Muscle of arm (tissue), 12 donors: Measurements from ENCODE around the gene LPAR3. TPM values are rescaled to one million over a fixed set of nuclear protein-coding genes. Genes with fewer than 3 reads are reported as not detected.

Source experiments
- DNase-seq: peaks from one replicate; pipeline ENCODE4 v3.0.0-alpha.2; 2013
- polyA plus RNA-seq, 12 donors: library from polyadenylated mRNA; unstranded; fragments of 120-200 nt; gene quantifications; one replicate each; pipeline ENCODE4 v1.2.1, GENCODE V29; 2013; ENCODE audit not compliant: insufficient read length in 12 of 12

The LPAR3 gene
- polyA plus RNA-seq, 12 donors, result 0.07 to 1.7 (median 0.18) TPM; not detected in 3

DNA sequence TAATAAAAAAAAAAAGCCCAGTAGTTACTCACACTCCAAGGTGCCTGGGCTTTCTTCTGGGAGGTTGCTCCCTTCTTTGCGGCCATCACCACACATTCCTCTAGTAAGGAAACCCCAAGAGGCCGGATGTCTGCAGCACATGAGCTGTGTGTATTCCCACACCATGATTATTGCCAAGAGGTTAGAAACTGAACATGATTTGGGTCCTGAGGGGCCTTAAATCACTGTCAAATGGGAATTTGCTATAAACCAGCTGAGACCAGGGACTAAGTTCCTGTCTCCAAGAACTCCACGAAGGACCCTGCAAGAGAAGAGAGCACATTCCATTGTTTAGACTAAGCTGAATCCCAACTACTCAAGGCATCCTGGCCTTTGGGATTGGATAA lies 117.5 kb downstream of the LPAR3 start:
- no peak for DNase-seq

DNA sequence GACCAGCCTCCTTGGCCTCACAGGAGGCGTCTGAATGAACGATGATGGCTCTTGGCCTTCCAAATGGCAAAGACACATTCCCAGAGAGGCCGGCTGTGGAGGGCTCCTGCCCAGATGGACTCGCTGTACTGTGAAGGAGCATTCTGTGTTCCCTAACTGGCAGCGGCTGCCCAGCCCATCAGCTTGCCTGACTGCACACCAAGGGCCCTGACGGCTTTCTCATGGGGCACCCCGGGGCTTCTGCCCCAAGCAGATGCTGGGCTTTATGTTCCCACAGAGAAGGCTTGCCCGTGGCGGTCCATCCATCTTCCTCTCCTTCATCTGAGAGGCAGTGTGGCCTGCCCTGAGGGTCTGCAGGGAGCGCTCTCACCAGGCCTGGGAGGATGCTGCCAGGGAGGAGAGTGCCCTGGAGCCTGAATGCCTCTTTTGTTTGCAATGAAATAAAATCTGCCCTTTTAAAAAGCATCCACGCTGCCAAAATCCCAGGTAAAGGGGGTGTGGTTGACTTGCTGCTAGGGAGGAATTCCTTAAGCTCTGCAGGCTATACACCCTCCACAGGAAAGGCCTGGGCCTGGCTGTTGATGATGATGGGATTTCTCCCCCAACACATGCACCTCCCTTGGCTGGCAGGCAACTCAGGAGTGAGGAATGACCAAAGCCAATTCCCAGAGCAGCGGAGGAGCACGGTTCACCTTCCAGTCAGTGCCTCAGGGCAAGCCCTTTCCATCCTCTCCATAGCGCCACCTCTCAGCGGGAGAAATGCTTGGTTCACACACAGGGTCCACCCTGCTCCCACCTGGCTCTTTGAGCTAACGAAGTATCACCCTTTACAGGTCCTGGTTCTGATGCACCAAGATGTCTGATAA lies 118.1 kb downstream of the LPAR3 start:
- no peak for DNase-seq

DNA sequence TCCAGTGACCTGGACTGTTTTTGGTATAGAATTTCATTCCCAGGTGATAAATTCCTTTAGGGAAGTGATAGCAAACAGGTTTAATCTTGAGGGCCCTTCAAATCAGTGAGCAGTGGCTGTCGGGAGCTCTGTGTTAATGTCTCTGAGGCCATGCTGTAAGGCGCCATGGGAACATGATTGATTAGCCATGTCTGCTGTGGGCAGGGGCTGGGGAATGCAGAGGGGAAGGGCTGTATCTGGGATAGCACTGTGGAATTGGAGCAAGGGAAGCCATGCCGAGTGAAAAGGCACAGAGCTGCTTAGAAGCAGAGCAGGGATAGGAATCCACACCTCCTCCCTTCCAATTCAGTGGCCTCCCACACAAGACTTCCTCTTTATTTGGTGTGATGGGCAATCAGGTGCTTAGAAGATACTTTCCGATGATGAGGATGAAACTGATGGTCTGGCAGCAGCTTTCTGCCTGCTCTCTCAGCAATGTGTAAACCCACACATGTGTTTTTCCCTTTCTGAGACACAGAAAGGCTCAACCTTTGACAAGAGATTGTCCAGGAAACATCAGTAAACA lies 119.0 kb downstream of the LPAR3 start:
- DNase-seq, result no peak

DNA sequence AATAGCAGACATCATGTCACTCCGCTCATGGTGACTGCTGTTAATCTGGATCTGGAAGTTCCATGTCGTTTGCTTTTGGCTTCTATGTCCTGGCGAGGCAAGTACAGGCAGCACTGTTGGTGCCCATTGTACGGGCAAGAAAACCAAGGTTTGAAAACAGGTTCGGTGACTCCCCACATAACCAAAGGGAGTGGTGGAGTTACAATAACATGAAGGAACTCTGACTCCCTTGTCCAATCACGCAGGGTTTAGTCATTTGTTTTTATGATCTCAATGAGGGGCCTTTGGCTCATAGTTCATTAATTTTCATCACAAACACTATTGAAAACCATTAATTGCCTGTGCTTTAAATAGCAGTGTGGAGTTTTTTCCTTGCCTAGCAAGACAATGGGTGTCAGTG lies 119.8 kb downstream of the LPAR3 start:
- no peak for DNase-seq

DNA sequence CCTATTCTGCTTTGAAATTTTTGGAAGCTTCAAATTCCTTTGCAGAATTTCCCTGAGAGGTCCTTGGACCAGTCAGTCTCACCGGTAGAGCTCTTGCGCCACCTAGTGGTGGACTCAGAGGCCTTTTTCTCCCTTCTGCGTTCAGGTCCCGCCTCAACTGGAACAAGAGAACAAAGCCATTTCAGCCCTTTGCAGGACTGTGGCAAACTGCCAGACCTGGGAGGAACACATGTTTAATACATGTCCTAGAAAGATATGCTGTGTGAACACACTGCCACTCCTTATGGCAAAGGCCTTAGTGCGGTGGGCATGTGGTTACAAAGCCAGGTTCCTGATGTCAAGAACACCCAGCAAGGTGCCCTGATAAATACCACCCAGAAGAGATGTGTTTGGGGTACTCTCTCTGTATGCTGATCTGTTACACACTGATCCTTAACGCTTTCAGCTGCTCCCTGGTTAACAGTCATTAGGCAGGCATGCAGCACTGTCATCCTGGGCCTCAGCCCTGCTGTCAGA lies 120.5 kb downstream of the LPAR3 start:
- DNase-seq, result peak; percentile 84

DNA sequence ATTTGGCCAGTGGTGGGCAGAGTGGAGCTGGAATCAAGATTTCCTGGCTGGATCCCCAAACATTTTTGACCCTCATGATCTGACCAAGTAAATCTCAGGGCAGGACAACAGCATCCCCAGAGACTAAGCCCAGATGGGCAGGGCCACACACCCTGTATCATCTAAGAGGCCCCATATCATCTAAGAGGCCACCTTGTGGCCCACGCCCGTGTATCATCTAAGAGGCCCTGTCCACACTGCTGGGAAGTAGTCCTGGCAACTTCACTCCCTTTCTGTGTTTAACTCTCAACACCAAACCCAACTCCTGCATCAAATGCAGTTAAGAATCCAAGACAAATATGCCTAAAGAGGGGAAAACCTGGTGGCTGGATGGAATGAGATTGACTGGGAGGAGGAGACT lies 121.1 kb downstream of the LPAR3 start:
- DNase-seq, result no peak

DNA sequence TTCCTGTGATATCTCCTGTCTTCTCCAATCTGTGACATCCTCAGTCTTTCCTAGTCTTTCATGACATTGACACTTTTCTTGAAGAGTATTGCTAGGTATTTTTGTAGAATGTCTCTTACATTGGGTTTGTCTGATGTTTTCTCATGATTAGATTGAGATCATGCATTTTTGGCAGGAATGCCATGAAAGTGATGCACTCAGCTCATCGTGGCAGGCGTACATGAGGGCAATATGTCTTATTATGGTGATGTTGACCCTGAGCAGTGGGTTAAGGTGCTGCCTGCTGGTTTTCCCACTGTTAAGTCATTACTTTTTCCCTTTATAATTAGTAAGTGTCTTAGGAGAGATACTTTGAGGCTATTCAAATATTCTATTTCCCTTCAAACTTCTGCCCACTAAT lies 122.5 kb downstream of the LPAR3 start:
- DNase-seq, result no peak

DNA sequence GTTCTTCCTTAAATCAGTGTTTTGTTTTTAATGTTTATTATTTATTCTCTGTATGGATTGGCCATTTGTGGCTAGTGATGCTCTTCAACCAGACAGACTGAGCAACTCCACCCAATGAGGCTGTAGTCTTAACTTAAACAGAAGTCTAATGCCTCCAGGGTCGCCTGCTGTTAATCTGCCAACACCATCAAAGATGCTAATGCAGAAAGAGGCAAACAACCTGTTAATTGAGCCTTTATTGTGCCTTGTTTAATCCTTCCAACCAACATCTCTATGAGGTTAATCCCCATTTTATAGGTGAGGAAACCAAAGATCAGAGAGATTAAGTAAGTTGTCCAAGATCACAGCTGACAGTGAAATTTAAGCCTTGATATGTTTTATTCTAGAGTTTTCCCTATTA lies 123.4 kb downstream of the LPAR3 start:
- DNase-seq, result no peak

DNA sequence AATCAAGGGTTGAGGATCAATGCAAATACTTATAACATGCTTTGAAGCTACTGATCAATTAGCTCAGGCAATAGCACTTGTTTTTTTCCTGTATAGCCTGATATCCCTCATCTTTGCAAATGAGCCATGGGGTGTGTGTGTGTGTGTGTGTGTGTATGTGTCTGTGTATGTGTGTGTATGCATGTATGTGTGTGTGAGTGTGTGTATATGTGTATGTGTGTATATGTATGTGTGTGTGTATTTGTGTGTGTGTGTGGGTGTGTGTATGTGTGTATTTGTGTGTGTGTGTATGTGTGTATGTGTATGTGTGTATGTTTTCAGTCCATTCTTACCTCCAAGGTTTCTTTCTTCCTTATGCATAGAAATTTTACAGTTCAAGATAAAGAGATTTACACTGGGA lies 124.4 kb downstream of the LPAR3 start:
- DNase-seq, result no peak

DNA sequence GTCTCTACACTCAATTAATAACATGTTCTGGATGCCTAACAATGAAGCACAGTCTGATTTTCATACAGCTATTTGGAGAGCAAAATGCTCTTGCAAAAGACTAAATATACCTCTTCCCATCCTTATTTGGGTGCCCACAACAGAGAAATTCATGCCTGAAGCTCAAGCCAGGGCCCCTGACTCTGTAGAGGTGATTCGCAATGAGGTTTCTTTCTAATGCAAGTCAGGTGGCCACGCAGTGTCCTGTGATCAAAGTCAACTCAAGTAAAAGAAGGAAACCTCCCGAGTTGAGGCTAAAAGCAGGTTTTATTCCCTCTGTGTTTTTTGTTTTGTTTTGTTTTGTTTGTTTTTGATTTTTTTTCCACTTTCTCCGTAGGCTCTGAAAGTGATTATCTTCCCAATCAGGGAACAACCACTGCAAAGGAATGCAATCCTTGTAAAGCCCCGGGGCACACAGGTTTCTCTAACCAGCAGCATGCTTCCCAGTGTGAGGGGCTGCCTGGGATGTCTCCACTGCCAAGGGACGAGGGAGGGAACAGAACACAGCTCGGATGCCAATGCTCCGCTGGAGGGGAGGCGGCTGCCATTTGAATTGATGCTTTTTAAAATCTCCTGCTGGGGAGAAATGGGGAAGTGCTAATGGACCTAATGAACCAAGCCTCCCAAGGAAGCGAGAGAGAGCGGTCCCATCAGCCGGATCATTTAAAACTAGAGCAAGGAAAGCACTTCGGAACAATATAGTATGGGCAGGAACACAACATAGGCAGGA lies 128.9 kb downstream of the LPAR3 start:
- DNase-seq, result no peak

DNA sequence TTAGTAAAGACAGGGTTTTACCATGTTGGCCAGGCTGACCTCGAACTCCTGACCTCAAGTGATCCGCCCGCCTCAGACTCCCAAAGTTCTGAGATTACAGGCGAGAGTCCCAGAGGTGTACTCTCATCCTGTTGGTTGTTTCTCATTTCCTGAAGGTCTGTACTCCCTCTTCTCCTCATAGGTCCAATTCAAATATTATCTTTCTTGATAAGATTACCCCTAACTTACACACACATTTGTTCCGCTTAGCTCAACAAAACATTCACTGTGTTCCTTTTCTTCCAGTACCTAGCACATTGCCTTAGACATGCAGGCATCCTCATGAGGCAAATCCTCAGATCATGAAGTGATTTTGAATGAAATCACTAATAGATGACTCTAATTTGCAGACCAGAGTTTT lies 130.3 kb downstream of the LPAR3 start:
- DNase-seq, result no peak

Other genes with a start within 250 kb of the LPAR3 start
- 10 to 100 TPM in 11 of 12 donors, not detected in 1; 12.5 to 24.7 (median 18.1) TPM for gene SSX2IP, start 202.7 kb downstream of the LPAR3 start, polyA plus RNA-seq
- 1 to 10 TPM in 1 of 12 donors, under 1 TPM in 7, not detected in 4; 0.05 to 2.4 (median 0.40) TPM for gene MCOLN2, start 103.9 kb upstream of the LPAR3 start, polyA plus RNA-seq
- gene MCOLN3, start 155.3 kb upstream of the LPAR3 start, polyA plus RNA-seq, result 10 to 100 TPM in 1 of 12 donors, 1 to 10 TPM in 10, not detected in 1; 1.2 to 10.8 (median 2.4) TPM